Smooth muscle cell (in vitro differentiated cells): ENCODE data around the gene CUZD1. TPM values are rescaled to one million over a fixed set of nuclear protein-coding genes. Genes with fewer than 3 reads are reported as not detected.
"Not testable (repeated sequence)": the region's sequence is repeated elsewhere in the genome, so short reads cannot be mapped to it uniquely, and the experiment has no call there.

Experiments
- DNase-seq: peaks from one replicate; lab custom pipeline; 2025; ENCODE audit not compliant: unreplicated experiment; lab: John Stamatoyannopoulos, UW
- H2AFZ ChIP-seq: fragments of 200-600 bp; sonication (generic); 2 replicates; pipeline ENCODE4 v1.6.0; 2016; ENCODE audit warnings: antibody characterized with exemption, low read depth, mild to moderate bottlenecking
- H3F3A ChIP-seq: fragments of 200-600 bp; sonication (generic); 2 replicates; pipeline ENCODE4 v1.6.0; 2017; ENCODE audit warnings: antibody characterized with exemption, low read depth
- H3K27ac ChIP-seq: fragments of 200-600 bp; sonication (generic); 2 replicates; pipeline ENCODE4 v1.5.1; 2016; ENCODE audit warnings: low read depth, mild to moderate bottlenecking
- H3K27me3 ChIP-seq: fragments of 200-600 bp; sonication (generic); 2 replicates; pipeline ENCODE4 v1.6.1; 2016; ENCODE audit warnings: low read depth, mild to moderate bottlenecking
- H3K36me3 ChIP-seq: fragments of 200-600 bp; sonication (generic); 2 replicates; pipeline ENCODE4 v1.5.1; 2016; ENCODE audit warnings: low read depth
- H3K4me1 ChIP-seq: fragments of 200-600 bp; sonication (generic); 2 replicates; pipeline ENCODE4 v1.5.1; 2016; ENCODE audit warnings: low read depth
- H3K4me2 ChIP-seq: fragments of 200-600 bp; sonication (generic); 2 replicates; pipeline ENCODE4 v1.6.0; 2016; ENCODE audit warnings: mild to moderate bottlenecking
- H3K4me3 ChIP-seq: fragments of 200-600 bp; sonication (generic); 2 replicates; pipeline ENCODE4 v1.5.1; 2016; ENCODE audit warnings: mild to moderate bottlenecking
- H3K79me2 ChIP-seq: fragments of 200-600 bp; sonication (generic); 2 replicates; pipeline ENCODE4 v1.6.0; 2016; ENCODE audit warnings: low read depth, mild to moderate bottlenecking
- H3K9ac ChIP-seq: fragments of 200-600 bp; sonication (generic); 2 replicates; pipeline ENCODE4 v1.6.0; 2016; ENCODE audit warnings: low read depth
- H3K9me3 ChIP-seq: fragments of 200-600 bp; sonication (generic); replicated peaks from 2 replicates; pipeline ENCODE4 v1.5.1; 2016; ENCODE audit warnings: low read depth
- H4K20me1 ChIP-seq: fragments of 200-600 bp; sonication (generic); 2 replicates; pipeline ENCODE4 v1.6.0; 2016; ENCODE audit warnings: low read depth
- CTCF ChIP-seq: fragments of 200-600 bp; sonication (generic); IDR thresholded peaks from 2 replicates; pipeline ENCODE4 v1.5.1; 2017; ENCODE audit warnings: borderline replicate concordance, mild to moderate bottlenecking, antibody characterized with exemption; ENCODE audit not compliant: insufficient read depth, poor library complexity, severe bottlenecking
- WGBS: methylation state at CpG from one replicate; pipeline ENCODE4 v1.1.7; 2016; ENCODE audit warnings: low lambda C conversion rate; 5-methylcytosine and 5-hydroxymethylcytosine counted together
- polyA plus RNA-seq: library from polyadenylated mRNA; unstranded; fragments of >200 nt; fragmentation: Nextera tagmentation; extraction: Ambion mirVana; gene quantifications from 2 replicates; pipeline ENCODE4 v1.2.1, GENCODE V29; 2016
- total RNA-seq: library from RNA; depleted of rRNA; stranded (reverse); fragments of >200 nt; gene quantifications from 2 replicates; pipeline ENCODE4 v1.2.3, GENCODE V29; 2014

CUZD1 gene
- total and polyA plus RNA-seq, 2 experiments from 2014 or later: 0.72 TPM; not detected in 1

DNA sequence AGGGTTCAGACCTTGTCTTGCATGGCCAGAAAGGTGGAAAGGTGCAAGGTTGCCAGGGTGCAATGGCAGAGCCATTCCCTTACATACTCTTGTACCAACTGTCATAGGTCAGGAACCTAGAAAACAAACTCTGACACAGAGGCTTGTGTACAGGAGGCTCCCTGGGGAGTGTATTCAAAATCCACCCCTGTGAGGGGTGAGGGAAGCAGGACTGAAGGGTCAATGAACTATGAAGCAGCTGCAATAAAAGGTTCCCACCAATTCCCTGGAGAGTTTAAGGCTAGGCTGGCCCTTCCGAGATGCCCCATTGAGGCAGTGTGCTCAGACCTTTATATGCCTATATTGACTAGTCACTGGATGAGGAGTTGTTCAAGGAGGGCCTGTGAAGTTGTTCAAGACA, 13.9 kb upstream of the CUZD1 start:
- 89% methylated on average over 1 of the region's 1 CpG for WGBS
- TF ChIP-seq CTCF: no peak

DNA sequence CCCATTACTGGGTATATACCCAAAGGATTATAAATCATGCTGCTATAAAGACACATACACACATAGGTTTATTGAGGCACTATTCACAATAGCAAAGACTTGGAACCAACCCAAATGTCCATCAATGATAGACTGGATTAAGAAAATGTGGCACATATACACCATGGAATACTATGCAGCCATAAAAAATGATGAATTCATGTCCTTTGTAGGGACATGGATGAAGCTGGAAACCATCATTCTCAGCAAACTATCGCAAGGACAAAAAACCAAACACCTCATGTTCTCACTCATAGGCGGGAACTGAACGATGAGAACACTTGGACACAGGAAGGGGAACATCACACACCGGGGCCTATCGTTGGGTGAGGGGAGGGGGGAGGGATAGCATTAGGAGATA, 12.4 kb upstream of the CUZD1 start:
- not testable (repeated sequence) for H3F3A ChIP-seq, H3K9me3 ChIP-seq, H4K20me1 ChIP-seq, DNase-seq, H3K27ac ChIP-seq, H3K4me2 ChIP-seq, H3K79me2 ChIP-seq, H2AFZ ChIP-seq, H3K4me3 ChIP-seq, H3K27me3 ChIP-seq, H3K9ac ChIP-seq, H3K4me1 ChIP-seq, H3K36me3 ChIP-seq
- 97% methylated on average over 5 of the region's 5 CpGs for WGBS

More for the DNA sequence above, 13.9 kb upstream of the CUZD1 start:
- Histone ChIP-seq H3K27me3 (no peaks in the 10 kb centered on the region), H3K9ac (no peak overlapping the region), H2AFZ (no peak overlapping the region), H3K4me1 (no peaks in the 10 kb centered on the region), H3K9me3 (no peaks in the 10 kb centered on the region), H3K36me3 (no peaks in the 10 kb centered on the region), H3F3A (no peaks in the 10 kb centered on the region), H3K79me2 (no peaks in the 10 kb centered on the region), H4K20me1 (no peaks in the 10 kb centered on the region), H3K4me3 (no peak overlapping the region), H3K4me2 (no peak overlapping the region), H3K27ac (no peak overlapping the region)
- DNase-seq: no peak

DNA sequence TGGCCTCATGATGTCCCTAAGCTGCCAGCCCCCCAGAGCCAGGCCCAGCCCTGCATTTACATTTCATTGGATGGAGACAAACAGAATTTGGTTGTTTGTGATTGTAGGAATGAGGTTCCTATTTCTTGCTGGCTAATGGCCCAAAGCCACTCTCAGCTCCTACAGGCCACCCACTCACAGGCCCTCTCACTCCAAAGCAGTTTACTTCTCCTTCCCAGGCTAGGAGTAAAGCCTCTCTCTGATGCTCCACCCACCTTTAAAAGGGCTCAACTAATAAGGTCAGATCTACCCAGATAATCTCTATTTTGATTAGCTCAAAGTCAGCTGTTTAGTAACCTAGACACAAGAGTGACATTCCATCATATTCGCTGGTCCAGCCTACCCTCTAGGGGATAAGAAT, 11.2 kb upstream of the CUZD1 start:
- no peak for TF ChIP-seq CTCF
- Histone ChIP-seq H3K27me3 (no peaks in the 10 kb centered on the region), H3K36me3 (no peaks in the 10 kb centered on the region), H3F3A (no peaks in the 10 kb centered on the region), H3K9ac (no peak overlapping the region), H4K20me1 (no peaks in the 10 kb centered on the region), H3K9me3 (no peaks in the 10 kb centered on the region), H3K4me1 (no peaks in the 10 kb centered on the region), H2AFZ (no peak overlapping the region), H3K4me2 (no peak overlapping the region), H3K4me3 (no peak overlapping the region), H3K27ac (no peak overlapping the region), H3K79me2 (no peaks in the 10 kb centered on the region)
- no peak for DNase-seq
- WGBS: 97% methylated on average over 1 of the region's 1 CpG

DNA sequence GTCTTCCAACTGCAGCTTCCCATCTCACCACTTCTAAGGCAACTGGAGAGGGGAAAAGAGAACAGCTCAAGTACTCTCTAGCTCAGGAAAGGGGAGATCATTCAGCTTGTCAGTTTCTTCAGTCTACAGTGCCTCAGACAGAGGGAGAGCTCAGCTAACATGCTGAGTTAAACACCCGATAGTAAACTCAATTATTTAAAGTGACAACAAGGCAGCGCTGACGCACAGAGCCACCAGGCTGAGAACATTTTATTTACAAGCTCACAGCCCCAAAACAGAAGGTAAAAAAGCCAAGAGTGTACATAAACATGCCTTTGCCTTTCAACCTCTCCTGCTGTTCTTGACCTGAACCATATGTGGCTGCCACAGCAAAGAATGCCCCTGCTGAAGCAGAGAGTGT, 10.1 kb upstream of the CUZD1 start:
- Histone ChIP-seq H3K9me3 (no peaks in the 10 kb centered on the region), H3K4me3 (no peak overlapping the region), H4K20me1 (no peaks in the 10 kb centered on the region), H3K79me2 (no peaks in the 10 kb centered on the region), H3K27ac (no peak overlapping the region), H3K4me1 (no peaks in the 10 kb centered on the region), H2AFZ (no peak overlapping the region), H3K9ac (no peak overlapping the region), H3F3A (no peaks in the 10 kb centered on the region), H3K27me3 (no peaks in the 10 kb centered on the region), H3K4me2 (no peak overlapping the region), H3K36me3 (no peaks in the 10 kb centered on the region)
- no peak for TF ChIP-seq CTCF
- no peak for DNase-seq
- WGBS: 86% methylated on average over 3 of the region's 3 CpGs
